ENCODE data around the gene NLRP2B. TPM values are rescaled to one million over a fixed set of nuclear protein-coding genes. Genes with fewer than 3 reads are reported as not detected.

Gene NLRP2B
- polyA plus RNA-seq, 1 donor (not counting 4 experiments of a cell fraction or from before 2014, with no cell fraction given), result not detected

DNA sequence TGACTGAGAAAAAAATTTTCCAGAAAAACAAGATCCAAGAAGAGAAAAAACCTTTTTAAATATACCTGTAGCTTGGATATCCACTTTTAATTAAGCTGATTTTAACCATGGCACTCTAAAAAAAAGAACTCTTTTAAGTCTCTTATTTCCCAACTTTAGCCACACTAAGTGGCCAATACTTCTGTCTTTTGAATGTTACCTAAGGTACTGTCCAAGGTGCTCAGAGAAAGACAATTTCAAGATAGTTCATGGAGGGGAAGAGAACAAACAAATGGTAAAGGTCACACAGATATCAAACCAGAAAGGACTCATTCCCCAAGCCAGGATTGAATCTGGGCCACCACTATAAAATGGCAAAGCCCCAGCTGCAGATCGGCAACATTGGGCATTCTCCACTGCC lies 10.1 kb downstream of the NLRP2B start:
- Histone ChIP-seq H3K36me3 (ENCODE audit: control insufficient read depth in 2 of 2, extremely low read depth in 1 of 2, insufficient read depth in 2 of 2, low read length in 2 of 2) (no peaks in the 10 kb centered on the region), H3K79me2 (ENCODE audit: control insufficient read depth, insufficient read depth, low read length) (no peaks in the 10 kb centered on the region), H3K4me2 (ENCODE audit: control insufficient read depth, extremely low read depth, insufficient read depth, low read depth, low read length) (no peak overlapping the region), H3K9me1 (ENCODE audit: control insufficient read depth, extremely low read depth, insufficient read depth, low read length) (no peaks in the 10 kb centered on the region), H3K27ac (ENCODE audit: control insufficient read depth, insufficient read depth, low read length) (no peak overlapping the region), H3K4me1 (ENCODE audit: control insufficient read depth, extremely low read depth, insufficient read depth, low read length) (no peaks in the 10 kb centered on the region), H3K4me3 (ENCODE audit: control insufficient read depth in 2 of 3, extremely low read depth in 1 of 3, insufficient read depth in 2 of 3, low read depth in 1 of 3, low read length in 3 of 3) (no peak overlapping the region), H3K27me3 (ENCODE audit: control insufficient read depth, extremely low read depth, insufficient read depth, low read length) (no peaks in the 10 kb centered on the region), H3K9ac (ENCODE audit: control insufficient read depth, extremely low read depth, insufficient read depth, low read length) (no peak overlapping the region), H4K20me1 (ENCODE audit: control insufficient read depth, extremely low read depth, insufficient read depth, low read length) (no peaks in the 10 kb centered on the region), H2AFZ (ENCODE audit: control insufficient read depth, low read length) (no peak overlapping the region), H3K9me3 (ENCODE audit: control insufficient read depth, low read depth, low read length) (peaks cover 2% of the 10 kb centered on the region)
- TF ChIP-seq, protein P1, sequence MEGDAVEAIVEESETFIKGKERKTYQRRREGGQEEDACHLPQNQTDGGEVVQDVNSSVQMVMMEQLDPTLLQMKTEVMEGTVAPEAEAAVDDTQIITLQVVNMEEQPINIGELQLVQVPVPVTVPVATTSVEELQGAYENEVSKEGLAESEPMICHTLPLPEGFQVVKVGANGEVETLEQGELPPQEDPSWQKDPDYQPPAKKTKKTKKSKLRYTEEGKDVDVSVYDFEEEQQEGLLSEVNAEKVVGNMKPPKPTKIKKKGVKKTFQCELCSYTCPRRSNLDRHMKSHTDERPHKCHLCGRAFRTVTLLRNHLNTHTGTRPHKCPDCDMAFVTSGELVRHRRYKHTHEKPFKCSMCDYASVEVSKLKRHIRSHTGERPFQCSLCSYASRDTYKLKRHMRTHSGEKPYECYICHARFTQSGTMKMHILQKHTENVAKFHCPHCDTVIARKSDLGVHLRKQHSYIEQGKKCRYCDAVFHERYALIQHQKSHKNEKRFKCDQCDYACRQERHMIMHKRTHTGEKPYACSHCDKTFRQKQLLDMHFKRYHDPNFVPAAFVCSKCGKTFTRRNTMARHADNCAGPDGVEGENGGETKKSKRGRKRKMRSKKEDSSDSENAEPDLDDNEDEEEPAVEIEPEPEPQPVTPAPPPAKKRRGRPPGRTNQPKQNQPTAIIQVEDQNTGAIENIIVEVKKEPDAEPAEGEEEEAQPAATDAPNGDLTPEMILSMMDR (optimal IDR thresholded peaks at IDR 0.05 in 1 of 3, IDR thresholded peaks at IDR 0.05 in 1 of 3, conservative IDR thresholded peaks at IDR 0.05 in 1 of 3; ENCODE audit: extremely low read depth in 1 of 3, insufficient read depth in 2 of 3, low read length in 3 of 3), result no peak
- no peak for TF ChIP-seq EZH2 (IDR thresholded peaks at IDR 0.05; ENCODE audit: low read length)
- DNase-seq (ENCODE audit: low read depth, low spot score), result no peak
- dilution Hi-C loops (cut with MboI; ENCODE audit: extremely low pct_ligation_motif_present, low sequenced_read_pairs), result no loop called here
- FAIRE-seq, result no peak

DNA sequence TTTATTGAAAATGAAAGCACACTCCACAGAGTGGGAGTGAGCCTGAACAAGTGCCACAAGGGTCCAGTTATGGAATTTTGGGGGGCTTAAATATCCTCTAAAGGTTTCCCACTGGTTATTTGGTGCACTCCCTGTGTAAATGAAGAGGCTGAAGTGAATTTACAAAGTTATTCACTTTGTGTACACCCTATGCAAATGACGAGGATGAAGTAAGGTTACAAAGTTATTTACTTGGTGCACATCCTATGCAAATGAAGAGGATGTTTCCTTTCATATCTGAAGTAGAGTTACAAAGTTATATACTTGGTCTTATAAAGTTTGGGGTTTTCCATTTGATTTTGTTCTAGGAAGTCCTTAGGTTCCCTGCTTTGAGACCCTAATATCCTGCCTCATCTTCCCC lies 13.1 kb downstream of the NLRP2B start:
- H3K27ac ChIP-seq (ENCODE audit: control insufficient read depth, insufficient read depth, low read length), result no peak overlapping the region
- no peak overlapping the region for H3K9ac ChIP-seq (ENCODE audit: control insufficient read depth, extremely low read depth, insufficient read depth, low read length)
- H3K27me3 ChIP-seq (ENCODE audit: control insufficient read depth, extremely low read depth, insufficient read depth, low read length), result no peaks in the 10 kb centered on the region
- H3K79me2 ChIP-seq (ENCODE audit: control insufficient read depth, insufficient read depth, low read length), result no peaks in the 10 kb centered on the region
- no peaks in the 10 kb centered on the region for H3K9me1 ChIP-seq (ENCODE audit: control insufficient read depth, extremely low read depth, insufficient read depth, low read length)
- no peak overlapping the region for H3K4me3 ChIP-seq (ENCODE audit: control insufficient read depth in 2 of 3, extremely low read depth in 1 of 3, insufficient read depth in 2 of 3, low read depth in 1 of 3, low read length in 3 of 3)
- no peak for FAIRE-seq
- H3K4me1 ChIP-seq (ENCODE audit: control insufficient read depth, extremely low read depth, insufficient read depth, low read length), result no peaks in the 10 kb centered on the region
- no peak for DNase-seq (ENCODE audit: low read depth, low spot score)
- no peak overlapping the region for H2AFZ ChIP-seq (ENCODE audit: control insufficient read depth, low read length)
- TF ChIP-seq, protein P1 (optimal IDR thresholded peaks at IDR 0.05 in 1 of 3, IDR thresholded peaks at IDR 0.05 in 1 of 3, conservative IDR thresholded peaks at IDR 0.05 in 1 of 3; ENCODE audit: extremely low read depth in 1 of 3, insufficient read depth in 2 of 3, low read length in 3 of 3), result no peak
- no peak for TF ChIP-seq EZH2 (IDR thresholded peaks at IDR 0.05; ENCODE audit: low read length)
- H3K36me3 ChIP-seq (ENCODE audit: control insufficient read depth in 2 of 2, extremely low read depth in 1 of 2, insufficient read depth in 2 of 2, low read length in 2 of 2), result no peaks in the 10 kb centered on the region
- no peaks in the 10 kb centered on the region for H4K20me1 ChIP-seq (ENCODE audit: control insufficient read depth, extremely low read depth, insufficient read depth, low read length)
- H3K4me2 ChIP-seq (ENCODE audit: control insufficient read depth, extremely low read depth, insufficient read depth, low read depth, low read length), result no peak overlapping the region
- no peaks in the 10 kb centered on the region for H3K9me3 ChIP-seq (ENCODE audit: control insufficient read depth, low read depth, low read length)
- dilution Hi-C loops (cut with MboI; ENCODE audit: extremely low pct_ligation_motif_present, low sequenced_read_pairs), result no loop called here
